SK-N-SH (cell line): ENCODE measurements around the gene SLC25A26.

Source experiments
- CTCF ChIP-seq: fragments of 200-600 bp; sonication (generic); IDR thresholded peaks from 2 replicates; pipeline ENCODE4 v1.6.1; 2017; ENCODE audit warnings: antibody characterized with exemption, mild to moderate bottlenecking, moderate library complexity
- MXI1 ChIP-seq: IDR thresholded peaks from 2 replicates; pipeline ENCODE4 v1.6.1; 2012; ENCODE audit warnings: mild to moderate bottlenecking, low read depth, low read length, improper control_type of control experiment
- NRF1 ChIP-seq: IDR thresholded peaks from 2 replicates; pipeline ENCODE4 v1.6.1; 2012; ENCODE audit warnings: low read depth, mild to moderate bottlenecking, low read length

- TF ChIP-seq MXI1 (no peak), NRF1 (no peak), CTCF (no peak)
Measured at GRCh38 chr3:66297260-66297873, 76.6 kb downstream of the SLC25A26 start.
